Calu3 (cell line): ENCODE data around the gene NSD2. TPM values are rescaled to one million over a fixed set of nuclear protein-coding genes. Genes with fewer than 3 reads are reported as not detected.

Experiments used
- BruUV-seq: library from RNA; stranded (reverse); fragments of 400-500 nt; replicated peaks from 2 replicates; lab custom pipeline; 2021; lab: Mats Ljungman, UMichigan
- CTCF ChIA-PET: fragments of 300-600 bp; sonication (Branson Sonifier 250); formaldehyde crosslinking; loops from one replicate; lab custom pipeline; 2022; ENCODE audit warnings: antibody characterized with exemption; lab: Charles Lee
- DNase-seq: peaks from one replicate; pipeline ENCODE4 v3.0.0; 2022
- H3K27ac Mint-ChIP-seq: one replicate; pipeline ENCODE4 v1.8.0; 2022; ENCODE audit warnings: mixed read lengths; ENCODE audit not compliant: unreplicated experiment
- H3K27me3 Mint-ChIP-seq: one replicate; pipeline ENCODE4 v1.8.0; 2022; ENCODE audit warnings: mixed read lengths; ENCODE audit not compliant: unreplicated experiment
- H3K36me3 Mint-ChIP-seq: one replicate; pipeline ENCODE4 v1.8.0; 2022; ENCODE audit warnings: mild to moderate bottlenecking, moderate library complexity, mixed read lengths; ENCODE audit not compliant: insufficient read depth, unreplicated experiment
- H3K4me1 Mint-ChIP-seq: one replicate; pipeline ENCODE4 v1.8.0; 2022; ENCODE audit warnings: mild to moderate bottlenecking, low read depth, mixed read lengths; ENCODE audit not compliant: unreplicated experiment
- H3K4me3 Mint-ChIP-seq: one replicate; pipeline ENCODE4 v1.8.0; 2022; ENCODE audit warnings: mild to moderate bottlenecking, low read depth, moderate library complexity, mixed read lengths; ENCODE audit not compliant: unreplicated experiment
- H3K9me3 Mint-ChIP-seq: one replicate; pipeline ENCODE4 v1.8.0; 2022; ENCODE audit warnings: low read depth, mixed read lengths; ENCODE audit not compliant: unreplicated experiment
- CTCF ChIP-seq: fragments of 200-600 bp; IDR thresholded peaks from one replicate; pipeline ENCODE4 v1.8.0; 2022; ENCODE audit warnings: antibody characterized with exemption; ENCODE audit not compliant: unreplicated experiment
- intact Hi-C: fragments of 100-400 bp; cut with micrococcal nuclease; formaldehyde crosslinking; loops from one replicate; pipeline ENCODE4 v1.10.0; 2022; ENCODE audit not compliant: unreplicated experiment
- total RNA-seq: library from RNA; stranded (reverse); gene quantifications from 2 replicates; pipeline ENCODE4 v1.2.3, GENCODE V29; 2022

The NSD2 gene
- total RNA-seq, 1 experiment from 2014 or later: 104 TPM

GRCh38 chr4:1922821-1923220, 51.6 kb downstream of the NSD2 start:
- H3K4me3 Mint-ChIP-seq: no peak overlapping the region
- CTCF ChIA-PET: interaction anchor here (1.5 kb wide), 1 partner anchor 8 kb away, joined by 4 read pairs; no protein-coding TSS in a partner anchor

GRCh38 chr4:1927675-1928074, 56.5 kb downstream of the NSD2 start:
- DNase-seq: no peak
- TF ChIP-seq CTCF: no peak
- H3K27me3 Mint-ChIP-seq: no peaks in the 10 kb centered on the region
- BruUV-seq: no TSS peak
- H3K36me3 Mint-ChIP-seq: peaks cover 33% of the 10 kb centered on the region
- no peak overlapping the region for H3K4me3 Mint-ChIP-seq
- no peaks in the 10 kb centered on the region for H3K4me1 Mint-ChIP-seq
- CTCF ChIA-PET: no interaction called here
- no peaks in the 10 kb centered on the region for H3K9me3 Mint-ChIP-seq
- intact Hi-C loops: no loop called here
- no peak overlapping the region for H3K27ac Mint-ChIP-seq

More at GRCh38 chr4:1922821-1923220, 51.6 kb downstream of the NSD2 start:
- Mint-ChIP-seq H3K36me3 (peaks cover 35% of the 10 kb centered on the region), H3K27ac (no peak overlapping the region), H3K4me1 (no peaks in the 10 kb centered on the region), H3K9me3 (no peaks in the 10 kb centered on the region), H3K27me3 (no peaks in the 10 kb centered on the region)
- no peak for TF ChIP-seq CTCF
- intact Hi-C loops: no loop called here
- no TSS peak for BruUV-seq
- no peak for DNase-seq

GRCh38 chr4:1928356-1929239, 57.4 kb downstream of the NSD2 start:
- no TSS peak for BruUV-seq
- H3K4me3 Mint-ChIP-seq: no peak overlapping the region
- H3K27ac Mint-ChIP-seq: no peak overlapping the region
- no peaks in the 10 kb centered on the region for H3K27me3 Mint-ChIP-seq
- intact Hi-C loops: no loop called here
- H3K9me3 Mint-ChIP-seq: no peaks in the 10 kb centered on the region
- no peak for TF ChIP-seq CTCF
- CTCF ChIA-PET: no interaction called here
- H3K36me3 Mint-ChIP-seq: peaks cover 26% of the 10 kb centered on the region
- DNase-seq: no peak
- no peaks in the 10 kb centered on the region for H3K4me1 Mint-ChIP-seq

- TF ChIP-seq CTCF: no peak
- H3K9me3 Mint-ChIP-seq: no peaks in the 10 kb centered on the region
- no peaks in the 10 kb centered on the region for H3K4me1 Mint-ChIP-seq
- BruUV-seq: no TSS peak
- no peaks in the 10 kb centered on the region for H3K27me3 Mint-ChIP-seq
- CTCF ChIA-PET: no interaction called here
- no peak overlapping the region for H3K4me3 Mint-ChIP-seq
- DNase-seq: no peak
- no peak overlapping the region for H3K27ac Mint-ChIP-seq
- peaks cover 14% of the 10 kb centered on the region for H3K36me3 Mint-ChIP-seq
- intact Hi-C loops: no loop called here
These were observed 61.5 kb downstream of the NSD2 start for GRCh38 chr4:1932736-1933135.
